NCI-H187 treated with DMSO at 0.1 percent for 48 hours (cell line): ENCODE data around the gene OR10G2.
"Not testable (repeated sequence)": the region's sequence is repeated elsewhere in the genome, so short reads cannot be mapped to it uniquely, and the experiment has no call there.

Experiments
- DNase-seq: peaks from one replicate; lab custom pipeline; 2025; lab: John Stamatoyannopoulos, UW

The OR10G2 gene, protein sequence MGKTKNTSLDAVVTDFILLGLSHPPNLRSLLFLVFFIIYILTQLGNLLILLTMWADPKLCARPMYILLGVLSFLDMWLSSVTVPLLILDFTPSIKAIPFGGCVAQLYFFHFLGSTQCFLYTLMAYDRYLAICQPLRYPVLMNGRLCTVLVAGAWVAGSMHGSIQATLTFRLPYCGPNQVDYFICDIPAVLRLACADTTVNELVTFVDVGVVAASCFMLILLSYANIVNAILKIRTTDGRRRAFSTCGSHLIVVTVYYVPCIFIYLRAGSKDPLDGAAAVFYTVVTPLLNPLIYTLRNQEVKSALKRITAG

DNA sequence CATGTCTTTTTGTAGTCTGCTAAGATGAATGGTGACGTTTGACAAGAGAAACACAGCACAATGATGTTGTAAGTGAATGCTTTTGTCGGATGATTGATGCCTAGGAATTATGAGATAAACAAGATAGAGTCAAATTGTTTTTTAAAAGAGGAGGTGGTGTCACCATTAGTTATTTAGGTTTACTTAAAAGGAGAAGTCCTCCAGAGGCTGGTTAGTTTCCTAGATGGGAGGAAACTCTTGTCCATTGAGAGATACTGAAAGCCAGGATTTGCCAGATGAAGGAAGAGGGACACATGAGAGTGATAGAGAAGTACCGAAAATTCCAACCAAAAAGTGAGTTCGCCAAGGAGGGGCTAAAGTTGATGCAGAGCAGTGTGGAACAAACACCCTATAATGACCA, at the start of gene OR10G2:
OR10G2 (minus strand) TSS at position 101 of the 400 bp plus-strand sequence; CDS start at position 3, 98 bp downstream.
- no peak for DNase-seq

DNA sequence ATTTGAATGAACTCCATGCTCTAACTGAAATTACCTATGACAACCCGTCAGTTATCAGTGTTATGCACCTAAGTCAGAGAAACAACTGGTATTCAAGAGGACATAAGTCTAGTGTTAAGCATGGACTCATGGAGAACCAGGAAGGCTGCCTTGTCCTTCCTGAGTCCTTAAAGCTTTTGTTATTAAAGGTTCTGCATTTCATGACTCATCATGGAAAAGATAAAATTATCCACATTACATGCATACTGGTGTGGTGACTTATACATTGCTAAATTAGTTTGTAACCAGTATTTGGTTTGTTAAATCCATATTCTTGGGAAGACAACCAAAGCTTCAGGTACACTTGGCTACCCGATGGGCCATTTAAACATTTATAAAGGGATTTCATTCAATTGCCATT, 45.3 kb upstream of the OR10G2 start:
- no peak for DNase-seq

DNA sequence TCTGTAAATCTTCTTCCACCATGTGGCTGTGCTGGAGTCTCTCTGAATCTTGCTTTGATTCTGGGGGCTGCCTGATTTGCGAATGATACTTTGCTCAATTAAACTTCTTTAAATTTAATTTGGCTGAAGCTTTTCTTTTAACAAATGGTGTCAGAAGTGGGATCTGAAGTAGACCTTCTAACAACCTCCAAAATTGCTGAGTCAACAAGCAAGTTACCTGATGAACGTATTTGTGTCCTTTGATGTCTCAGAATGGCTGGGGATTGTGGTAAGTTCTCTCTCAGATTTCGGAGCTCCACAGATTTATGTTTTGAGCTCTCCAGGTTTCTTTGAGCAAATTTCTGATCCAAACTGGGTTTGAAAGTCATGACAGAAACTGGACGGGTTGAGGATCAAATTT, 40.8 kb upstream of the OR10G2 start:
- no peak for DNase-seq

DNA sequence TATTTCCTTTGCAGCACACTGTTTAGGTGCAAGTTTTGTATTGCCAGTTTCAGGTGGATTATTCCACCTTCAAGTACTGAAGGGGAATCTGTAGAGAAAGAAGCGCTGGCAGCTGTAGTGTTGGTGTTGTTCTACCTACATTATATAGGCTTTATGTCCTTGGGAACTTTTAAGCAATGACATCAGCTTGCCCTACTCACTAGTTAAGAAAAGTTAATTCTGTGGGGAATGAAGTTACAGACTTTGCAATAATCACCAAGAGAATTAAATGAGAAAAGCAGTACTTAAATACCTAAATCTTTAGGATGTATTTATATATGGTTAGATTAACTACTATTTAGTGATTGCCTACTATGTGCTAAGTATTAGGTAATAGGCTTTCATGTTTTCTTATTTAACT, 39.0 kb upstream of the OR10G2 start, which contains the start of gene OR4E1:
OR4E1 (minus strand) TSS at position 101 of the 400 bp plus-strand sequence. CDS start 2,883 bp downstream, outside the sequence.
- no peak for DNase-seq

DNA sequence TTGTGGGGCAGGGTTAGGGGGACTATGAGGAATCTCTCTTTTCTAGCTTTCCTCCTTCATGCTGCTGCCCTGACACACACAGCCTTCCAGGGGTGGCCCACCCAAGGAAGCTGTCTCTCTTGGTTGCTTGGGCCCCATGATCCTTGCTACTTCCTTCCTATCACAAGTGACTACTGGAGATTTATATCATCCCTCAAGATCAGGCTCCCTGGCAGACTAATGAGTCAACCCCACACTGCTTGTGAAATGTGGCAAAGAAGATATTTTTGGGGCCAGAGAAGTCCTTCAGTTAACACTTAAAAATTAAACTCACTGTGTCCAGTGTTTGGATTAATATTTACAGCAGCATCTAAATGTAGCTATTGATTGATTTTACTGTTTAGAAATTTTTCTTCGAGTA, 37.4 kb upstream of the OR10G2 start:
- no peak for DNase-seq

DNA sequence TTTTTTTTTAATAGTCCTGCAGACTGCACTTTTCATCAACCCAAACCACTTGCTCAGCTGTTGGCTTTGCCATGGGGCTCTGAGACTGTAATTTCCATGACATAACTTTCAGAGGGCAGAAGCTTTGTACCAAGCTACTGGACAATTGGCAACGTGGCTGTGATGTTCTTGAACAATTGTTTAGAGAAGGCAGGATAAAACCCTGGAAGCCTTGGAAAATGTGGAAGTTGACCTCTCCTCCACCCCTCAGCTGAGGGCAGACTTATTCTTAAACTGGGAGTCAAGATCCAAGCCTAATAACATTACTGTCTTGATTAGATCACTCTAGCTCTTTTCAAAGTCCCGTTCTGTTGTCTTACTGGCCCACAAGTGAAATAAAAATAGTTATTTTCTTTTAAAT, 36.6 kb upstream of the OR10G2 start:
- no peak for DNase-seq

DNA sequence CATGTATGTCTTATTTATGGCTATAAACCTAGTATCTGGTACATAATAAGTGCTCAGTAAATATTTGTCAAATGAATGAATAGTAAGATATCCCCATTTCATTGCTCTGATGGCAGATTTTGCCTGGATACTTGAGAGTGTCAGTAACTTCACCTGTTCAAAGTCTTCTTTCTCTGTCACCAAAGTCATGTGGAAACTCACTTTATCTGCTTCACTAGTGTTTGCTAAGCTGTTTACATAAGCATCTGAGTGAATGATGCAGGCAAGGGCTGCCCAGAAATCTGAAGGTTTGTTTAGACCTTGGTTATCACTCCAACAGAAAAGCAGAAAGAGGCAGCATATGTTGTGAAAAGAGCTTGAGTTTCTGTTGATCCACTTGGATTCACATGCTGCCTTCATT, 34.5 kb upstream of the OR10G2 start:
- no peak for DNase-seq

DNA sequence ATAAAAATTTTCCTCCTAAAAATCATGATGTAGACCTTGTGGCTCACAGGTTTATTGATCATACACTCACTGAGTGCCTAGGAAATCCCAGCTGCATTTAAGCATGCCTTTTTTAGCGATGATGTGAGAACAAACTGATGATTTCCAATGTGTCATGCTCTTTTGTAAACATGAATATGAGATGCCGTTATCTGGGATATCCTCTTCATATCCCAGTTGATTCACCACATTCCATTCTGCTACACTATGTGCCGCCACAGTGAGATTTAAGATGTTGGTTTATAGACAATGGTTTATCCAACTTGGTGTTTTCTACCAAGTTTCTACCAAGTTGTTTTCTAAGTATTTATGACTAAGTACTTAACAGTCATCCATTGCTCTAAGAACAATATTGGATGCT, 33.6 kb upstream of the OR10G2 start:
- no peak for DNase-seq

DNA sequence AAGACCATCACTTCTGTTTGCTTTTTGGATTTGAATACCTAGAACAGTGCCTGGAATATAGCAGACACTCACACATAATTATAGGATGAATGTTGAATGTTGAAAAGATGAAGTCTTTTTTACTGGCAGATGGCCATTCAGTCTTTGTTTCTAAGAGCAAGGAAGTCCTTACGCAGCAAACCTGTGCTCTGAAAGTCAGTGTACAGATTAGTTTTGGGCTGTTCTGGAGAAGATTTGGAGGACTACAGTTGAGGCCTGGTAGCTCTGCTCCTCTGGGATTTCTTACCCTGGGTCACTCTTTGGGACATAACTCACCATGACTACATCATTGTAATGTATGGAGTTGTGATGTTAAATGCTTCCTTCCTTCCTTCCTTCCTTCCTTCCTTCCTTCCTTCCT, 22.2 kb upstream of the OR10G2 start:
- DNase-seq = no peak

DNA sequence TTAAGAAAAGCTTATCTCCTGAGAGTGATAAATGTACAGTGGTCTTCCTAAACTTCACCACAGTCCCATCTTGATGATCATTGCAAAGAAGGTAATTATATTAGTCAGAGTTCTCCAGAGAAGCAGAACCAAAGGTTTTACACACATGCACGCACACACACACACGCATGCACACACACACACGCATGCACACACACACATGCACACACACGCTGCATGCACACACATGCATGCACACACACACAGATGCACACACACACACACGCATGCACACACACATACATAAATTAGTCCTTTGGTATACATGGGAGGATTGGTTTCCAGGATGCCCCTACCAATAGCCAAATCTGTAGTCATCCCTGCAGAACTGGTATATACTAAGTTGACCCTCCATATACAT, 19.5 kb upstream of the OR10G2 start:
- no peak for DNase-seq

DNA sequence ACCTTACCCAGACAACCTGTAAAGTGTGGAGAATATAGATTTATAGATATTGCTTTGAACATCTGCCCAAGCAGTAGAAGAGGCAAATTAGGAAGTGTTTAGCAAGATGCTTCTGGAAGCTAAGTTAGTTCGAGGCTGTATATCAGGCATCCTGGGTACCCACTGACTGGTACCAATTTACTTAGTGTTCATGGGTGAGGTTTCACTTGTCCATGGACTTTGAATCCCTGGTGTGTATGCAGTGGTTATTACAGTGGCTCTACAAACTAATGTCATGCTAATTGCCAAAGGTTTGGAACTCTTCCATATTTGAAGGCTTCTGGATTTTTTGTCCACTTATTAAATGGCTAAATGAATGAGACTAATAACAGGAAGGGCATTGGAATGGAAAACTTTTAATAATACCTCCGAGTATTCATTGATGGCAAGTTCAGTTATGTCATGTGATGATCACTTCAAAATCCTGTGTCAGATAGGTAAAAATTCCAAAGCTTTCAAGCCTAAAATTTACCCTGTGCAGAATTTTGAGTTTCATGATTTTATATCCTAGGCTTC, 18.7 kb upstream of the OR10G2 start, which contains the start of gene OR4E2:
OR4E2 (plus strand) TSS at position 505 of the 555 bp plus-strand sequence. CDS start 11,248 bp downstream, outside the sequence.
- DNase-seq = no peak

DNA sequence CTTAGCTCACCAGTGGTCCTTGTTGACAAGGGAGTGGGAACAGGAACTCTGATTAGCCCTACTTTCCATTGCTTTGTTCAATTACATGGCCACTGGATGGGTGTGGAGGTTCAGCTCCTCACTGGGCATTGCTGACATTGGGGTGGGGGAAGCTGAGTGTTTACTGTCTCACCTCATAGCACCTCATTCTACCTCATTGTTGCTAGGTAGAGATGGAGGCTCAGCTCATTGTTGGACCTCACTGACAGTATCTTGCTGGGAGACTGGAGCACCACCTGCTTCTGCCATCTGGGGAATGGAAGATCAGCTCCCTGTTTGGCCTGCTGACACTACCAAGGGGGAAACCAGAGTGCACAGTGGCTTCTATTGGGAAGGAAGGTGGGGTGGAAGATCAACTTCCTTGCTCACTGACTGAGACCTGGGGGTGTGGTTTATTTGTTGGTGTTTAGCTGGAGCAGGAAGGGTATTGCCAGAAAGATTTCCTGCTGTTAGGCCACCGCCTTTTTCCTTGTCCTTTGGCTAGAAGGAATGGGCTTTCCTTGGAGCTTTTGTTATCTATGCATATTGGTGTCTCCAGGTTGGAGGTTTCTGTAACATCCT, 17.6 kb upstream of the OR10G2 start:
- DNase-seq = no peak

DNA sequence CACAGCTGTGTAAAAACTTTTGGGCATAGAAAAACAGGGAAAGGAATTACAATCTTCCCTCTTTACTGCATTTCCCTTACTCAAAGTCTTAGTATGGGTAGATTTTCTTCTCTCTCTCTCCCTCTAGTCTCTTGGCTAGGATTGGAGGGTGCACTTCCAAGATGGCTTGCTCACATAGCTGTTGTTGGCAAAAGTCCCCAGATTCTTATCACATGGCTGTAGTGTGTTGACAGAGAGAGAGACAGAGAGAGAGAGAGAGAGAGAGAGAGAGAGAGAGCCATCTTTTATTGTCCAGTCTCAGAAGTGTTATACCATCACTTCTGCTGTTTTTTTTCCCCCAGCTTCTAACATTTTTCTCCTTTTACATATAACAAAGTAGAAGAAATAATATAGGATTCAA, 12.6 kb upstream of the OR10G2 start:
- DNase-seq = no peak

DNA sequence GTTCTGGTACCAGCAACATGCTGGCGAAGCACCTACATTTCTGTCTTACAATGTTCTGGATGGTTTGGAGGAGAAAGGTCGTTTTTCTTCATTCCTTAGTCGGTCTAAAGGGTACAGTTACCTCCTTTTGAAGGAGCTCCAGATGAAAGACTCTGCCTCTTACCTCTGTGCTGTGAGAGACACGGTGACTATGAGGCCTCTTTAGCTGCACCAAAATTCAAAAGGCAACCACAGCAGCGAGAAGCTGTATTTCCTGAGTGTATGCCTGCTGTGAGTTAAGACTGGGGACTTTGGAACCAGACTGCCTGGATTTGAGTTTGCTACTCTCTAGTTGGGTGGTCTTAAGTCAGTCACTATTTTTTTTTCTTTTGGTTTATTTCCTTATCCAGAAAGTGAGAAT, 8.7 kb upstream of the OR10G2 start:
- no peak for DNase-seq

DNA sequence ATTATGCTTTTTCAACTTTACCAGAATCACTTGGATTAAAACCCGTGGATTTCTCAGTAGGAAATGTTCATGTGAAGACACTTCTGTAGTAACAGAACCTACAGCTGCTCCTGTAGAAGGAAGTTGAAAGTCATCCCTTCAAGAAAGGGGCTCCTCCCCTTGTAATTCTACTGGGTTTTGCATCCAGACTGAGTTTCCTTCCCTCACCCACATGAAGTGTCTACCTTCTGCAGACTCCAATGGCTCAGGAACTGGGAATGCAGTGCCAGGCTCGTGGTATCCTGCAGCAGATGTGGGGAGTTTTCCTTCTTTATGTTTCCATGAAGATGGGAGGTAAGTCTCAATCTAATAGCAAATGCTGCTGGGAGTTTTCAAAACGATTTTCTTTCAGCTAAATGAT, 7.9 kb upstream of the OR10G2 start:
- no peak for DNase-seq

DNA sequence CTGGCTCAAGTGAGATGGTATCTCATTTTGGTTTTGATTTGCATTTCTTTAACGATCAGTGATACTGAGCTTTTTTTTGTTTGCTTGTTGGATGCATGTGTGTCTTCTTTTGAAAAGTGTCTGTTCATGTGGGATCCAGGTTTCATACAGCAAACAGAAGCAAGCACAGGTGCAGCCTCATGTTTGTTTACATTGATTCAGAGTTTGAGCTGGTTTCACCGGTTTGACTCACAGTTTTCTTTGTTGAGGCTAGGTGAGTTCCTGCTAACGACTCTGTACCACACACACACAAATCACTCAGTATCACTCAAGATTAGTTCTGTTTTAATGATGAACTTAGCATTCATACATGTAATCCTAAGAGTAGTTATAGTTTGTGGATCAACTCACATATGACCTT, 3.7 kb downstream of the OR10G2 start:
- DNase-seq = no peak

DNA sequence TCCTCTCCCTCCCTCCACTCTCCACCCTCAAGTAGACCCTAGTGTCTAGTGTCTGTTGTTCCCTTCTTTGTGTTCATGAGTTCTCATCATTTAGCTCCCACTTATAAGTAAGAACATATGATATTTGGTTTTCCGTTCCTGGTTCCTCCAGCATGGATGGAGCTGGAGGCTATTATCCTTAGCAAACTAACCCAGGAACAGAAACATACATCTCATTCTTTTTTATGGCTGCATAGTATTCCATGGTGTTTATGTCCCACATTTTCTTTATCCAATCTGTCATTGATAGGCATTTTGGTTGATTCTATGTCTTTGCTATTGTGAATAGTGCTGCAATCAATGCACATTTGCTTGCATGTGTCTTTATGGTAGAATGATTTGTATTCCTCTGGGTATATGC, 4.2 kb downstream of the OR10G2 start:
- DNase-seq = not testable (repeated sequence)

DNA sequence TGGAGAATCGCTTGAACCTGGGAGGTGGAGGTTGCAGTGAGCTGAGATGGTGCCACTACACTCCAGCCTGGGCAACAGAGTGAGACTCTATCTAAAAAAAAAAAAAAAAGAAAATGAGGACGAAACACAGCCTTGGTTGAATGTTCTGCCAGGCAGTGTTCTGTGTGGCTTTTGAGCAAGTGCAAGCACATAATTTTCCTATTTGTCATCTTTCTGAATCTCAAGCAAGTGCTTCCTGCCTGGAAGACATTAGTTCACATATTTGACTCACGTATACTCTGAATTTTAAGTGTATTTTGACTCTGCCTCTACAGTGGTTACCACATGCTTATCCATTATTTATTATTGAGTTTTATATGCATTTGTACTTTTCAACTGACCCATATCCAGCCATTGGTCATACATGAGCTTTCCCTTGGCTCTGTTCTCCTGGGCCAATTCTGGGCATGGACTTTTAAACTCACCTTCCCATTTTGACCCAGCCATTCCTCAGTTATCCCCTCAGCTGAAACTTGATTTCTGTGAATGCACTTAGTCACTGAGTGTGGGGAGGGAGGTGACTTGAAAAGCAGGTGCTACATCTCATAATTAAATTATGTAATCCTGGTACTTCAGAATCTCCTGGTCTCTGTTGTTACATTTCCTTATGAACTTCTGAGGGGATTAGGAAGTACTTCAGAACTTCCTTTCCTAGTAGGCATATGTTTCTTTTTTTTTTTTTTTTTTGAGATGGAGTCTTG, 8.1 kb downstream of the OR10G2 start:
- no peak for DNase-seq

DNA sequence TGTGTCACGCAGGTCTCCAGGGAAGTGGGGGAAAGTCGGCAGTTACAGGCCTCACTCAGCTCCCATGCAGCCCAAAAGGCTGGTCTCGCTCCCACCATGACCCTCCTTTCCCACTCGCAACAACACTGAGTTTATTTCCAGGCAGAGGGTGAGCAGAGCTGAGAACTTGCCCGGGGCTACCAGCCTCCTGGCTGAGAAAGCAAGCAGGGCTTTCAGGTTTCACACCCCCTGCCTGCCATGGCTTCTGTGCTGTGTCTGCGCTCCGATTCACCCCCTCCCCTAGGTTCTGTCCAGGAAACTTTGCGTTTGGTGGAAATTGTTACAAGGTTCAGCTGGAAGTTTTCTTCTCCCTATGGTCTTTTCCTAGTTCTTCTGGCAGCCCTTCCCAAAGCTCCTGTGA, 17.1 kb downstream of the OR10G2 start:
- DNase-seq = no peak

DNA sequence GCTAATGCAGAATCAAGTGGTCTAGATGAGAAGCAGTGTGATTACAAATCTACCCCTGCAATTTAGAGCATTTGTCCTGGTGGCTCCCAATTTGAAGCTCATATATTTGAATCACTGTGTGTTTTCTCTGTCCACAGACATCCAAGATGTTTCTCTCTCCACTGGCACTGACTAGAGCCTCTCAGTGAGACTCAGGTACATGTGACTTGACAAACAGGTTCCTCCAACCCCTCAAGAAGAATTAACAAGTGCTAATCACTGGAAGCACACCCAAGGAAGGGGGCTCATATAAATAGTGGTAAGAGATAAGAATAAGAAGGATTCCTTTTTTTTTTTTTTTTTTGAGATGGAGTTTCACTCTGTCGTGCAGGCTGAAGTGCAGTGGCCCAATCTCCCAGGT, 20.5 kb downstream of the OR10G2 start:
- DNase-seq = no peak

DNA sequence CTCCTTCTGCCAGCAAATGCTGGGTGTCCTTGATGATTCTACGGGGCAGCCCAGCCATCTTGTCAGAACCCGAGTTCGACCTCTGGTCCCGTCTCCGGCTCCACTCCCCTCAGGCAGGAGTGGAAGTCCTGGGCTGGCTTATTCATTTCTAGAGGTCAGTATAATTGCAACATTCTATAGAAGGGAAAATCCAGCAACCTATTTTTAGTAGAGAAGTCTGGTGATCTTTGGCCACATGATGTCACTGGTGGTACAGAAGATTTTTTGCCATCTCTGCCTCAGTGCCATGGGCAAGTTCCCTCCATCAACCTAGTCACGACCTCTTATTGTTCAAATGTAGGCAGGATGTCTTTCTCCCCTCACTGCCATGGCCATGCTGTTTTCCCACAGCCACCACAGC, 22.4 kb downstream of the OR10G2 start:
- DNase-seq = no peak

DNA sequence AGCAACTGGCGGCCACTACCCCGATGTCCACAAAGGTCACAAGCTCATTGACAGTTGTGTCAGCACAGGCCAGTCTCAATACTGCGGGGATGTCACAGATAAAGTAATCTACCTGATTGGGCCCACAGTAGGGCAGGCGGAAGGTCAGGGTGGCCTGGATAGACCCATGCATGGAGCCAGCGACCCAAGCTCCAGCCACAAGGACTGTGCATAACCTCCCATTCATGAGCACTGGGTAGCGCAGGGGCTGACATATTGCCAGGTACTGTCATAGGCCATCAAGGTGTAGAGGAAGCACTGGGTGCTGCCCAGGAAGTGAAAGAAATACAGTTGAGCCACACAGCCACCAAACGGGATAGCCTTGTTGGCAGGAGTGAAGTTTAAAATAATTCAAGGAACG, 32.6 kb downstream of the OR10G2 start:
- not testable (repeated sequence) for DNase-seq

DNA sequence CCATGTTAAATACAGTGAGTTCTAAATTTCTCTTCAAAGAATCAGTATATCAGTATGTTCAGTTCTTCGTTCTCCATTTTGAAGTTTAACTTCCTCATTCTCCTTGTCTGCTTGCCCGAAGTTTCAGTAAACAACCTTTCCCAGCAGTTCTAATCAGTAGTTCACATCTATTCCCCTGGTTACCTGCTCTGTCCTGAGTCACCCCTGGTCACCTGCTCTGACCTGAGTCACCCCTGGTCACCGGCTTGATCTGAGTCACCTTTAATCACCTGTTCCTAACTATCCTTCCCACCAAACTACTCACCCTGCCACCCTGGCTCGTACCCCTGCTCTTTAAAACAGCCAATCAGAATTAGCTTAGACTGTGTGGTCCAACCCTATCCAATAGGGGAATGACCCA, 45.4 kb downstream of the OR10G2 start:
- DNase-seq = no peak
